Measurements from ENCODE around the gene FAHD1.

FAHD1 gene

GRCh38 chr16:1784977-1785845 lies 41.8 kb upstream of the FAHD1 start:
- H3K9me3 ChIP-seq (ENCODE audit: insufficient read depth, low read depth, low read length) = no peaks in the 10 kb centered on the region
- H3K4me3 ChIP-seq (ENCODE audit: low read length) = no peak overlapping the region
- no peak overlapping the region for H3K9ac ChIP-seq (ENCODE audit: low read depth, low read length)
- peaks cover 4% of the 10 kb centered on the region for H3K4me1 ChIP-seq (ENCODE audit: insufficient read depth, low read length)
- no peak overlapping the region for H3K27ac ChIP-seq (ENCODE audit: low read length)
- H3K36me3 ChIP-seq (ENCODE audit: insufficient read depth, low read depth, low read length) = peaks cover 7% of the 10 kb centered on the region; the same call in 1 of the 2 replicates
- no peaks in the 10 kb centered on the region for H3K27me3 ChIP-seq (ENCODE audit: insufficient read depth, low read length)

GRCh38 chr16:1785846-1786170 lies 41.2 kb upstream of the FAHD1 start:
- Histone ChIP-seq H3K4me1 (ENCODE audit: insufficient read depth, low read length) (peaks cover 4% of the 10 kb centered on the region), H3K9ac (ENCODE audit: low read depth, low read length) (no peak overlapping the region), H3K36me3 (ENCODE audit: insufficient read depth, low read depth, low read length) (peaks cover 7% of the 10 kb centered on the region; the same call in 1 of the 2 replicates)

DNA sequence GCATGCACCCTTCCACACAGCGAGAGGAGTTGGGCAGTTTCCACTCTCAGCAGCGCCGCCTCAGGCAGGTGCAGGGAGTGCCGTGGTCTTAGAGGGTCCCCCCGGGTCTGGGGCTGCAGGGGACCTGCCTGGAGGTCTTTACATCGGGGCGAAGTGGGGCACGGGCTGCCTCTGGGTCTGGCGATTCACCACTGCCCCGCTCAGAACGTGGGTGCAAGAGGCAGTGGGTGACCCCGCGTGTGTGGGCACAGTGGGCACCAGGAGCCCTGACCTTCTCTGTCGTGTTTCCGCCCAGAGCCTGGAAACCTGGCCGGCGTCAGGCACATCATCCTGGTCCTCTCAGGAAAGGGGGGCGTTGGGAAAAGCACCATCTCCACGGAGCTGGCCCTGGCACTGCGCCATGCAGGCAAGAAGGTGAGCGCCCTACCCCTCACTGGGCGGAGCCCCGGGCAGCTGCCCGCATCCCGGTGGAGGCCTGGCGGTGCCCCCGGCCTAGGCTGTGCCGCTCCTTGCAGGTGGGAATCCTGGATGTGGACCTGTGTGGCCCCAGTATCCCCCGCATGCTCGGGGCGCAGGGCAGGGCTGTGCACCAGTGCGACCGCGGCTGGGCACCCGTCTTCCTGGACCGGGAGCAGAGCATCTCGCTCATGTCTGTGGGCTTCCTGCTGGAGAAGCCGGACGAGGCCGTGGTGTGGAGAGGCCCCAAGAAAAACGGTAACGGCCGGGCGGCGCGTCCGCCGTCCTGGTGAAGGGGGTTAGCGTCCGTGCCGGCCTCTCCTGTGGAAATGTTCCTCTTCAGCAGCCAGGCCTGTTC lies 40.6 kb upstream of the FAHD1 start:
- Histone ChIP-seq H3K9me3 (ENCODE audit: insufficient read depth, low read depth, low read length) (no peaks in the 10 kb centered on the region), H3K36me3 (ENCODE audit: insufficient read depth, low read depth, low read length) (peaks cover 7% of the 10 kb centered on the region; the same call in 1 of the 2 replicates), H3K9ac (ENCODE audit: low read depth, low read length) (no peak overlapping the region), H3K27ac (ENCODE audit: low read length) (no peak overlapping the region), H3K27me3 (ENCODE audit: insufficient read depth, low read length) (no peaks in the 10 kb centered on the region), H3K4me1 (ENCODE audit: insufficient read depth, low read length) (peaks cover 4% of the 10 kb centered on the region; the same call in 1 of the 2 replicates), H3K4me3 (ENCODE audit: low read length) (no peak overlapping the region)

More at GRCh38 chr16:1785846-1786170, 41.2 kb upstream of the FAHD1 start:
- H3K27ac ChIP-seq (ENCODE audit: low read length) = no peak overlapping the region
- no peak overlapping the region for H3K4me3 ChIP-seq (ENCODE audit: low read length)
- H3K9me3 ChIP-seq (ENCODE audit: insufficient read depth, low read depth, low read length) = no peaks in the 10 kb centered on the region
- no peaks in the 10 kb centered on the region for H3K27me3 ChIP-seq (ENCODE audit: insufficient read depth, low read length)

DNA sequence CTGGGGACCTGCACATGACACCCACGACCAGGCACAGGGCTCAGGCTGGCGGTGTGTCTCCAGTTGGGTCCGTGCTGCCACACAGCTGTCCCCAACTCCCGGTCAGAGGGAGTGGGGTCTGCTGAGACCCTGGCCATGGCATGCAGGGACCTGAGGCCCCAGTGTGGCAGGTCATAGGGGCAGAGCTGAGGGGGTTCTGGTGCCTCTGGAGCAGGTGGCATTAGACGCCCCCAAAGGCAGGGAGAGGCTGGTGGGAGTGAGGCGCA lies 40.0 kb upstream of the FAHD1 start:
- Histone ChIP-seq H3K9me3 (ENCODE audit: insufficient read depth, low read depth, low read length) (no peaks in the 10 kb centered on the region), H3K27me3 (ENCODE audit: insufficient read depth, low read length) (no peaks in the 10 kb centered on the region), H3K9ac (ENCODE audit: low read depth, low read length) (no peak overlapping the region), H3K36me3 (ENCODE audit: insufficient read depth, low read depth, low read length) (peaks cover 7% of the 10 kb centered on the region; the same call in 1 of the 2 replicates), H3K4me3 (ENCODE audit: low read length) (no peak overlapping the region), H3K4me1 (ENCODE audit: insufficient read depth, low read length) (peaks cover 4% of the 10 kb centered on the region; the same call in 1 of the 2 replicates), H3K27ac (ENCODE audit: low read length) (no peak overlapping the region)

DNA sequence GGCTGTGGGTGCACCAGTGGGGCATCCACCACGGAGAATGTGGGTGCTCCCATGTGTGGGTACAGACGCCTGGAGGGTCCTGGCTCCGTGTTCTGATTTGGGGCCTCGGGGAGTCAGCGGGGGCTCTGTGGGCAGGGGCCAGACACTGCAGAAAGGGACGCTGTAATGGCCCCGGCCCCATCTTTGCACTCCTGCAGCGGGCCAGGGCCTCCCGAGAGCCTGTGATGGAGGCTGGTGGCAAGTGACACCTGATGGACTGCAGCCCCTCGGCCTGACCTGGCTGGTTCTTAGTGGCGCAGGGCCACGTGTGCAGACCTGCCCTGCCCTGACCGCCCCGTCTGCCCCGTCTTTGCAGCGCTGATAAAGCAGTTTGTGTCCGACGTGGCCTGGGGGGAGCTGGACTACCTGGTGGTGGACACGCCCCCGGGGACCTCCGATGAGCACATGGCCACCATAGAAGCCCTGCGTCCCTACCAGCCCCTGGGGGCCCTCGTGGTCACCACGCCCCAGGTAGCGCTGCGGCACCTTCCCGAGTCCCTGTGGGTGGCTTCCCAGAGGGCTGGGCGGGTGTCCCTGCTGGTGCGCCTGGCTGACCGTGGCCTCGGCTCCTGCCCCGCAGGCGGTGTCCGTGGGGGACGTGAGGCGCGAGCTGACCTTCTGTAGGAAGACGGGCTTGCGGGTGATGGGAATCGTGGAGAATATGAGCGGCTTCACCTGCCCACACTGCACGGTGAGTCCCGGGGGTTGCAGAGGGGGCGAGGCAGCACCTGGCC lies 39.5 kb upstream of the FAHD1 start:
- H3K4me3 ChIP-seq (ENCODE audit: low read length) = no peak overlapping the region
- H3K27ac ChIP-seq (ENCODE audit: low read length) = no peak overlapping the region
- H3K4me1 ChIP-seq (ENCODE audit: insufficient read depth, low read length) = peaks cover 4% of the 10 kb centered on the region; the same call in 1 of the 2 replicates
- no peak overlapping the region for H3K9ac ChIP-seq (ENCODE audit: low read depth, low read length)
- H3K36me3 ChIP-seq (ENCODE audit: insufficient read depth, low read depth, low read length) = peaks cover 7% of the 10 kb centered on the region; the same call in 1 of the 2 replicates
- no peaks in the 10 kb centered on the region for H3K27me3 ChIP-seq (ENCODE audit: insufficient read depth, low read length)
- H3K9me3 ChIP-seq (ENCODE audit: insufficient read depth, low read depth, low read length) = no peaks in the 10 kb centered on the region

GRCh38 chr16:1788095-1788707 lies 38.8 kb upstream of the FAHD1 start:
- Histone ChIP-seq H3K9me3 (ENCODE audit: insufficient read depth, low read depth, low read length) (no peaks in the 10 kb centered on the region), H3K9ac (ENCODE audit: low read depth, low read length) (no peak overlapping the region), H3K36me3 (ENCODE audit: insufficient read depth, low read depth, low read length) (peaks cover 7% of the 10 kb centered on the region; the same call in 1 of the 2 replicates), H3K27ac (ENCODE audit: low read length) (no peak overlapping the region), H3K4me3 (ENCODE audit: low read length) (no peak overlapping the region), H3K27me3 (ENCODE audit: insufficient read depth, low read length) (no peaks in the 10 kb centered on the region), H3K4me1 (ENCODE audit: insufficient read depth, low read length) (peaks cover 4% of the 10 kb centered on the region; the same call in 1 of the 2 replicates)

- no peak overlapping the region for H3K27ac ChIP-seq (ENCODE audit: low read length)
- H3K27me3 ChIP-seq (ENCODE audit: insufficient read depth, low read length) = no peaks in the 10 kb centered on the region
- H3K36me3 ChIP-seq (ENCODE audit: insufficient read depth, low read depth, low read length) = peaks cover 7% of the 10 kb centered on the region; the same call in 1 of the 2 replicates
- H3K9ac ChIP-seq (ENCODE audit: low read depth, low read length) = no peak overlapping the region
- H3K9me3 ChIP-seq (ENCODE audit: insufficient read depth, low read depth, low read length) = no peaks in the 10 kb centered on the region
- no peak overlapping the region for H3K4me3 ChIP-seq (ENCODE audit: low read length)
- peaks cover 4% of the 10 kb centered on the region; the same call in 1 of the 2 replicates for H3K4me1 ChIP-seq (ENCODE audit: insufficient read depth, low read length)
Measured at GRCh38 chr16:1788708-1789100, 38.3 kb upstream of the FAHD1 start.

DNA sequence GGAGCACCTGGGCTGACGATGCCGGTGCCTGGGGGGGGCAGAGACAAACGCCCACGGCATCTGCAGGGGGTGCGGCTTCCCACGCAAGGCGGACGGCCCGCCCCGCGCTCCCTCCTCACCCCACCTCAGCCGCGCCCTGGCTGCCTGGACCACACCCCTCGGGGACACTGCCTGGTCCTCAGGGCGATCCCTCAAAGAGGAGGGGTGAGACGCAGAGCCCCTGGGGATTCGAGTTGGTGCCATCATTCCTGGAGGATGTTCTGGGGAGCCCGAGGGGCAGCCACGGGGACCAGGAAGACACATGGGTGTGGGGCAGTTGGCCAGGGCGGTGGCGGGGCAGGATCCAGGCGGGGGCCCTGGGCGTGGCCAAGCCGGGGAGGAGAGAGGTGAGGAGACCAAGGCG lies 37.4 kb upstream of the FAHD1 start:
- no peaks in the 10 kb centered on the region for H3K9me3 ChIP-seq (ENCODE audit: insufficient read depth, low read depth, low read length)
- no peak overlapping the region for H3K9ac ChIP-seq (ENCODE audit: low read depth, low read length)
- H3K4me1 ChIP-seq (ENCODE audit: insufficient read depth, low read length) = no peaks in the 10 kb centered on the region
- no peak overlapping the region for H3K4me3 ChIP-seq (ENCODE audit: low read length)
- no peaks in the 10 kb centered on the region for H3K27me3 ChIP-seq (ENCODE audit: insufficient read depth, low read length)
- H3K27ac ChIP-seq (ENCODE audit: low read length) = no peak overlapping the region
- H3K36me3 ChIP-seq (ENCODE audit: insufficient read depth, low read depth, low read length) = peaks cover 7% of the 10 kb centered on the region; the same call in 1 of the 2 replicates

DNA sequence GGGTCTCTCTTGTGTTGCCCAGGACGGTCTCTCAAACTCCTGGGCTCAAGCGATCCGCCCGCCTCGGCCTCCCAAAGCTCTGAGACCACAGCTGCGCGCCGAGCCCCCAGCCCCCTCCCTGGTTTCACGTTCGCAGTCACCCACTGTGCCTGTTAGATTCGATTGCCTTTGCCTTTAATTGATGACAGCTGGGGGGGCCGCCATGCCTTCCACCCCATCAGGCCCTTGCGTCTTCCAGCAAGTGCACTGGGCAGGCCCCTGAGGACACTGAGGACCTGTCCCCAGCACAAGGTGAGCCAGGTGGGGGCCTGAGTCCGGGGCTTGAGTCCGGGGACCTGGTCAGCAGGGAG lies 36.8 kb upstream of the FAHD1 start:
- H3K36me3 ChIP-seq (ENCODE audit: insufficient read depth, low read depth, low read length) = peaks cover 7% of the 10 kb centered on the region; the same call in 1 of the 2 replicates
- H3K9me3 ChIP-seq (ENCODE audit: insufficient read depth, low read depth, low read length) = no peaks in the 10 kb centered on the region
- no peak overlapping the region for H3K9ac ChIP-seq (ENCODE audit: low read depth, low read length)
- H3K27ac ChIP-seq (ENCODE audit: low read length) = no peak overlapping the region
- H3K27me3 ChIP-seq (ENCODE audit: insufficient read depth, low read length) = no peaks in the 10 kb centered on the region
- no peaks in the 10 kb centered on the region for H3K4me1 ChIP-seq (ENCODE audit: insufficient read depth, low read length)
- H3K4me3 ChIP-seq (ENCODE audit: low read length) = no peak overlapping the region

- H3K27me3 ChIP-seq (ENCODE audit: insufficient read depth, low read length) = no peaks in the 10 kb centered on the region
- H3K4me3 ChIP-seq (ENCODE audit: low read length) = no peak overlapping the region
- H3K4me1 ChIP-seq (ENCODE audit: insufficient read depth, low read length) = no peaks in the 10 kb centered on the region
- no peak overlapping the region for H3K9ac ChIP-seq (ENCODE audit: low read depth, low read length)
- no peaks in the 10 kb centered on the region for H3K9me3 ChIP-seq (ENCODE audit: insufficient read depth, low read depth, low read length)
- no peak overlapping the region for H3K27ac ChIP-seq (ENCODE audit: low read length)
- H3K36me3 ChIP-seq (ENCODE audit: insufficient read depth, low read depth, low read length) = peaks cover 7% of the 10 kb centered on the region; the same call in 1 of the 2 replicates
Measured at GRCh38 chr16:1790611-1791255, 36.3 kb upstream of the FAHD1 start.
